Fibroblast of pulmonary artery (primary cell): ENCODE measurements around the gene UBE2L5.

Source experiments
- DNase-seq: peaks from one replicate; pipeline ENCODE4 v3.0.0-alpha.2; 2010; ENCODE audit warnings: low read depth
- H3K4me3 ChIP-seq: replicated peaks from 2 replicates; pipeline ENCODE4 v1.5.1; 2011; ENCODE audit warnings: low read depth, mild to moderate bottlenecking, control low read depth, low read length, moderate library complexity
- TF ChIP-seq, protein P1 (sequence below): IDR thresholded peaks from 2 replicates; pipeline ENCODE4 v1.5.1; 2011; ENCODE audit warnings: mild to moderate bottlenecking, control low read depth, low read length, inconsistent platforms; ENCODE audit errors: missing control alignments

UBE2L5 gene

DNA sequence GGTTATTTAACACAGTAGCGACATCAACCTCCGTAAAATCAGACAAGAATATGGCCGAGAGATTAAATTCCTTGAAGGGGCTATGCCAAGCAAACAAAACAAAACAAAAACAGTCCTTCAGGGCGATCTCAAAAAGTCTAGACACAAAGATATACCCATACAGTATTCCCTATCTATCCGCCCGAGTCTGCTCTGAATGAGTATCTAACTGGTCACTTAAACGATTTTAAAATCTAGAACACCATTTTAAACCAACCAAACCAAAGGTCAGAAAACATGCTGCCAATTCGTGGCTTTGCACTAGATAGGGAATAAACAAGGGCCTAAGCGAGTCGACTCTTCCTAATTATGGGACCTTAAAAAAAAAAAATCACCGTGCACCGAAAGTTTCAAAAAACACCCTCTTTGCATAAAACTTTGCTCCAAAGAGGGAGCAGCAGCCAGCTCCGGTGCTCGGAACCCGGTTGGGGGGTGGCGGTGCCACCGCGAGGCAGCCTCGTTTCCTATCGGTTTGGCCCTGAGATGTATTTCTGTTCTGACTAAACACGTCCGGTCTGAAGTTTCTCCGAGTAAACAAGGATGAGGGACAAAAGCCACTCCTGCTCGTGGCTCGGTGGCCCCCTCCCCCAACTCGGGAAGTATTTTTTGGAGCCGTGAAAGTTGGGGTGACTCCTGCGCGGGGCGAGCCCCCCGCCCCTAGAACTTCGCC lies 41.6 kb downstream of the UBE2L5 start:
- TF ChIP-seq, protein P1, sequence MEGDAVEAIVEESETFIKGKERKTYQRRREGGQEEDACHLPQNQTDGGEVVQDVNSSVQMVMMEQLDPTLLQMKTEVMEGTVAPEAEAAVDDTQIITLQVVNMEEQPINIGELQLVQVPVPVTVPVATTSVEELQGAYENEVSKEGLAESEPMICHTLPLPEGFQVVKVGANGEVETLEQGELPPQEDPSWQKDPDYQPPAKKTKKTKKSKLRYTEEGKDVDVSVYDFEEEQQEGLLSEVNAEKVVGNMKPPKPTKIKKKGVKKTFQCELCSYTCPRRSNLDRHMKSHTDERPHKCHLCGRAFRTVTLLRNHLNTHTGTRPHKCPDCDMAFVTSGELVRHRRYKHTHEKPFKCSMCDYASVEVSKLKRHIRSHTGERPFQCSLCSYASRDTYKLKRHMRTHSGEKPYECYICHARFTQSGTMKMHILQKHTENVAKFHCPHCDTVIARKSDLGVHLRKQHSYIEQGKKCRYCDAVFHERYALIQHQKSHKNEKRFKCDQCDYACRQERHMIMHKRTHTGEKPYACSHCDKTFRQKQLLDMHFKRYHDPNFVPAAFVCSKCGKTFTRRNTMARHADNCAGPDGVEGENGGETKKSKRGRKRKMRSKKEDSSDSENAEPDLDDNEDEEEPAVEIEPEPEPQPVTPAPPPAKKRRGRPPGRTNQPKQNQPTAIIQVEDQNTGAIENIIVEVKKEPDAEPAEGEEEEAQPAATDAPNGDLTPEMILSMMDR: no peak
- H3K4me3 ChIP-seq: peak overlapping the region; percentile 74
- peak; percentile 69 for DNase-seq

- TF ChIP-seq, protein P1: no peak
- DNase-seq: peak; percentile 84
- peak overlapping the region; percentile 74 for H3K4me3 ChIP-seq
Measured at GRCh38 chr13:30464496-30465342, 42.4 kb downstream of the UBE2L5 start.

DNA sequence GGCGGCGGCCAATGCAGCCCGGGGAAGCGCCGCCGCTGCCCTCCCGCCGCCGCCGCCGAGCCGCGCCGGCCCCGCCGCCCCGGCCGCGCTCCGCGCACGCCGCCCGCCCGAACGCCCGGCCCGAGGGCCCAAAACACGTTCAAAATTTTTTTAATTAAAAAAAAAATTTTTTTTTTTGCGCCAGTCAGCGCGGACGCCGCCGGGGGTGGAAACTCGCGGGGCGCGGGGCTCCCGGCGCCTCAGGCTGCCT lies 43.0 kb downstream of the UBE2L5 start:
- TF ChIP-seq, protein P1: no peak
- no peak for DNase-seq
- H3K4me3 ChIP-seq: peak overlapping the region; percentile 60

GRCh38 chr13:30465593-30466357 lies 43.5 kb downstream of the UBE2L5 start, which contains the start of gene HMGB1:
Gene HMGB1, minus strand, starts transcription at chr13:30465936. Its CDS starts 2,256 bp downstream, at chr13:30463680.
- peak within 1 kb of the TSS; percentile 74 for H3K4me3 ChIP-seq
- DNase-seq: peak; percentile 99

DNA sequence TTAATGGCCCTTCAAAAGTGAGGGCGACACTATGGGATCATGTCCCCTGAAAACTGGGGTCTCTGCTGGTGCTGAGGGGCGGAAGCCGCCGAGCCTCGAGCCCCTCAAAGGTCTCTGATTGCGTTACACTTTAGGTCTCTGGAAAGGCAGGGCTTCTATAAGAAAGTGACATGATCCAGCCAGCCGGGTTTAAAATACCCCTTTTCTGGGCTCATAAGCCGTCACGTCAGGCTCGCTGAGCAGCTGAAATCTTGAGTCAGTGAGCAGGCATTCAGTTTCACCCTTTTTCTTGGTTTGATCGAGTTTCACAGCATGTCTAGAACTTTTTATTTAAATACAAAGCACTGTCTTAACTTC lies 44.0 kb downstream of the UBE2L5 start:
- no peak for DNase-seq
- peak overlapping the region; percentile 60 for H3K4me3 ChIP-seq
- TF ChIP-seq, protein P1: no peak

More at GRCh38 chr13:30465593-30466357, 43.5 kb downstream of the UBE2L5 start, which contains the start of gene HMGB1:
- TF ChIP-seq, protein P1: no peak

DNA sequence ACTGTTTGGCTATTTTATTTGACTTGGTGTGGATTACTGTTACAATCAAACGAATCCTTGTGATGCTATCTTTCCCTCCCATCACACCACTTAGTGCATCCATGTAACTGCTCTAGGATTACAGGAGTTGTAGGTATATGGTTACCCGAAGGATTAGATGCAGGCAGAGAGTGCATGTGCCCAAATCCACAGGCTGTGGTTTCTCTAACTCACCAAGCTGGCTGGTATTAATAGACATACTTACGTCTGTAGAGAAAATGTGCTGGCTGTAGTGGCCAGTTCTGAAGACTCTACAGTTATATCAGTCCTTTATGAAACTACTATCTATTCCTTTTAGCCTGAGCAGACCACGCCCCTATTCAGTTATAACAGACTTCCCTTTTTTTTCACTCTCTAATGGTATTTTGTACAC lies 44.6 kb downstream of the UBE2L5 start:
- TF ChIP-seq, protein P1: no peak
- H3K4me3 ChIP-seq: no peak overlapping the region
- no peak for DNase-seq
